ENCODE data around the gene PTPRH. TPM values are rescaled to one million over a fixed set of nuclear protein-coding genes. Genes with fewer than 3 reads are reported as not detected.
"Not testable (repeated sequence)": the region's sequence is repeated elsewhere in the genome, so short reads cannot be mapped to it uniquely, and the experiment has no call there.

PTPRH gene
- total and polyA plus RNA-seq, 7 experiments from 2014 or later, result 0.56 TPM; not detected in 6

DNA sequence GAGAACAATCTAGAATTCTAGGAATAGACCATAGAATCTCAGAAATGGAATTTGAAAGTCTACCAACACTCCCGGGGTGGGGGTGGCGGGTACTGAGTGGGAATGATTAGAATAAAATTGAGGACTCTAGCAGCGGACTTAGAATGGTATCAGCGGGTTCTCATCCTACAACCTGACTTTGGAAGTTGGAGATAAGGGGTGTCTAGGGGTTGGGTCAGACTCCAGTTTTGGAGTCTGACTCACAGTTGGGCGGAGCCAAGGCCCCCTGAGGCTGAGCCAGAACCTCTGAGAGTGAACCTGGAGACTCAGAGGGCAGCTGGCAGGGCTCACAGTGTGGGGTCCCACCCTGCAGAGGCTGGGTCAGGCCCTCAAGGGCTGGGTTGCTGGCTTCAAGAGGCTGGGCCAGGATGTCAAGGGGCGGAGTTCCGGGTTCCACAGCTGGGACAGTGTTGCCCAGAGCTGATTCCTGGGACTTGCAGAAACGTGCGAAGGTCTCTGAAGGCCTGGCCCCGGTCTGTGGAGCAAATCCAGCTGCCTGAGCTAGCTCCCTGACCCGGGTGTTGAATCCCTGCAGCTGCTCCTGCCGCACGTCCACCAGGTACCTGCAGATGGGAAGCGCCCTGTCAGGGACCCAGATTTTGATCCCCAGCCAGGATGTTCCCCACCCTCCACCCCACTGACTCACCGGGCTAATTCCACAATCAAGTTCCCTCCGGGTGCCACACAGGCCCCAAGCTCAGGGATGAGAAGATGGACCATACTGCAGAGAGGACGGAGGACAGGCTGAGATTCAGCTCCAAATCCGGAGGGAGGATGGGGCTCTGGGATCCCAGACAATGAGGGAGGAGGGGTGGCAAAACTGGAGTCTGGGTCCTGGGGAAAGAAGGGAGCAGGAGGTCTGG is 50.2 kb downstream of the PTPRH start:
- peaks cover 0 to 5% (median 0%) of the 10 kb centered on the region in 5 donors for H3K36me3 Mint-ChIP-seq
- intact Hi-C loops (cut with micrococcal nuclease), result no loop called here
- no peak overlapping the region for H3K4me3 Mint-ChIP-seq
- H3K27me3 Mint-ChIP-seq, result peaks cover 19 to 51% (median 44%) of the 10 kb centered on the region in 5 donors
- H3K9me3 Mint-ChIP-seq, result peaks cover 0 to 8% (median 0%) of the 10 kb centered on the region in 11 donors
- Histone ChIP-seq H3K36me3 (ENCODE audit: control insufficient read depth in 2 of 3, insufficient read depth in 3 of 3, low read length in 3 of 3) (no peaks in the 10 kb centered on the region), H3K9me3 (ENCODE audit: control insufficient read depth in 2 of 3, low read length in 3 of 3) (peaks cover 0 to 5% (median 0%) of the 10 kb centered on the region in 3 experiments), H3K27me3 (ENCODE audit: control insufficient read depth in 2 of 2, insufficient read depth in 2 of 2, low read length in 2 of 2) (peaks cover 0 to 10% of the 10 kb centered on the region in 2 donors), H3K27ac (ENCODE audit: low read depth, low read length) (no peak overlapping the region), H3K4me1 (ENCODE audit: control insufficient read depth in 2 of 2, insufficient read depth in 2 of 2, low read length in 2 of 2) (peaks cover 0 to 8% of the 10 kb centered on the region in 2 donors), H3K4me3 (ENCODE audit: low read length) (no peak overlapping the region)
- ChIA-PET CTCF (no interaction called here), POLR2A (no interaction called here)
- ATAC-seq (no peak), DNase-seq (no peak)
- no peak overlapping the region for H3K27ac Mint-ChIP-seq
- H3K4me1 Mint-ChIP-seq, result peaks cover 6 to 19% (median 13%) of the 10 kb centered on the region in 7 donors

DNA sequence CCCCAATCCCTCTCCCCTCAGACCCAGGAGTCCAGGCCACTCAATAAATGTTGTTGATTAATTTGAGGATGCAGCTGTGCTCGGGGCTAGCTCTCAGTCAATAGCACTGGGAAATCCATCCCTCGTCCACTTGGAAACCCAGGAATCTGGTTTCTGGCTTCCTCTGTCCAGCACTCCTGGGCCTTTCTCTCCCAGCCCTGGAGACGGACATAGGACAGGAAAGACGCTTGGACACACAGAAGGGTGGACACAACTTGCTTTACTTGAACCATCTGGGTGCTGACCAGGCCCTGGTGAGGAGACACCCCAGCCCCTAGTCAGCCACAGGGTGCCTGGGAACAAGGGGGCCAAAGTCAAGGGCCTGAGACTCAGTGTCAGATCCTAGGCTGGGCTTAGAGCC is 50.9 kb downstream of the PTPRH start:
- peaks cover 0 to 5% (median 0%) of the 10 kb centered on the region in 3 experiments for H3K9me3 ChIP-seq (ENCODE audit: control insufficient read depth in 2 of 3, low read length in 3 of 3)
- DNase-seq (no peak), ATAC-seq (no peak)
- Mint-ChIP-seq H3K36me3 (peaks cover 0 to 9% (median 2%) of the 10 kb centered on the region in 5 donors), H3K27me3 (peaks cover 13 to 48% (median 39%) of the 10 kb centered on the region in 5 donors), H3K4me3 (no peak overlapping the region), H3K9me3 (peaks cover 0 to 11% (median 2%) of the 10 kb centered on the region in 11 donors), H3K4me1 (peaks cover 12 to 24% (median 19%) of the 10 kb centered on the region in 7 donors), H3K27ac (no peak overlapping the region)
- no peaks in the 10 kb centered on the region for H3K36me3 ChIP-seq (ENCODE audit: control insufficient read depth in 2 of 3, insufficient read depth in 3 of 3, low read length in 3 of 3)
- peaks cover 0 to 10% of the 10 kb centered on the region in 2 donors for H3K27me3 ChIP-seq (ENCODE audit: control insufficient read depth in 2 of 2, insufficient read depth in 2 of 2, low read length in 2 of 2)
- ChIA-PET POLR2A (no interaction called here), CTCF (no interaction called here)
- peaks cover 0 to 12% of the 10 kb centered on the region in 2 donors for H3K4me1 ChIP-seq (ENCODE audit: control insufficient read depth in 2 of 2, insufficient read depth in 2 of 2, low read length in 2 of 2)
- H3K27ac ChIP-seq (ENCODE audit: low read depth, low read length), result no peak overlapping the region
- H3K4me3 ChIP-seq (ENCODE audit: low read length), result no peak overlapping the region
- intact Hi-C loops (cut with micrococcal nuclease), result no loop called here

DNA sequence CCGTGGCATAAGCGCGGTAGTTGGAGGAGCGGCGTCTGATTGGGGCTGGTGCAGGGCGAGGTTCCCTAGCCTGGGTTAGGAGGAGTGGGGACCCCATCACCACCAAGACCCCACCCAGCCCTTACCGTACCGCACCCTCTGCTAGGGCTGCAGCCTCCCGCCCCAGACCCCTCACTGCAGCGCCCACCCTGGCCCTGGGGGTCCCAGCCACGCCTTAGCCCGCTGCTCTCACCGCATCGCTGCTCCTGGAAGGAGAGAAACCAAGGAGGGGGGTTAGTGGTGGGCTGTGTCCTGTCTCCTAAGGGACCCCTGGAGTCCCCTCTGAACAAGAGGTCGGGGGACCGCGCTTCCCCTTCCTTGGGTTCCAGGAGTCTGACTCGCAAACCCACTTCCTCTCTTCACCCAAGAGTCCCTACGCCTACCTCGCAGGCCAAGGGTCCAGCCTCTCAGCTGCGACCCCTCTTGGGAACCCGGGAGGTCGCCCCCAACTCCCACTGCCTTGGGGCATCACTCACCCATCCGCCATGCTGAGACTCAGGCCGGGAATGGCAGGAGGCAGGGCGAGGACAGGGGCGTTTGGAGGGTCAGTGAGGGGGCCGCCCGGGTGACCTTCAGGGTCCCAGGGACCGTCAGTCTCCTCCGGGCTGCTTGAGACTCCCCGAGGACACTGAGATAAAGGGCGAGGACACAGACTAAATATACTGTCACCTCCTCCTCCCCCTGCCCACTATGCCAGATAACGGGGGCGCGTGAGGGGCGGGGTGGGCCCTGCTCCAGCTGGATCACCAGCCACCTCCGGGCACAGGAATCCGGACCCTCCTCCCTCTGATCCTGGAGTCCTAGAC is 52.0 kb downstream of the PTPRH start, which contains the start of gene TNNI3:
Gene TNNI3, minus strand, starts transcription at position 669 of the 845 bp plus-strand sequence. Its CDS starts 143 bp downstream, at position 526.
- peaks cover 0 to 10% of the 10 kb centered on the region in 2 donors for H3K27me3 ChIP-seq (ENCODE audit: control insufficient read depth in 2 of 2, insufficient read depth in 2 of 2, low read length in 2 of 2)
- Mint-ChIP-seq H3K4me3 (peak within 1 kb of the TSS in 5 of 10 donors; percentile 16 to 63 (median 39)), H3K27ac (no peak within 1 kb of the TSS), H3K27me3 (peaks cover 10 to 44% (median 34%) of the 10 kb centered on the region in 5 donors), H3K36me3 (peaks cover 0 to 9% (median 2%) of the 10 kb centered on the region in 5 donors), H3K9me3 (peaks cover under 1 to 13% (median 6%) of the 10 kb centered on the region in 11 donors), H3K4me1 (peaks cover 15 to 29% (median 25%) of the 10 kb centered on the region in 7 donors)
- H3K4me3 ChIP-seq (ENCODE audit: low read length), result no peak within 1 kb of the TSS
- POLR2A ChIA-PET, result no interaction called here
- no peaks in the 10 kb centered on the region for H3K36me3 ChIP-seq (ENCODE audit: control insufficient read depth in 2 of 3, insufficient read depth in 3 of 3, low read length in 3 of 3)
- H3K9me3 ChIP-seq (ENCODE audit: control insufficient read depth in 2 of 3, low read length in 3 of 3), result peaks cover 0 to 6% (median 0%) of the 10 kb centered on the region in 3 experiments
- no peak within 1 kb of the TSS for H3K27ac ChIP-seq (ENCODE audit: low read depth, low read length)
- intact Hi-C loops (cut with micrococcal nuclease), result no loop called here
- CTCF ChIA-PET, result no interaction called here
- H3K4me1 ChIP-seq (ENCODE audit: control insufficient read depth in 2 of 2, insufficient read depth in 2 of 2, low read length in 2 of 2), result peaks cover 0 to 12% of the 10 kb centered on the region in 2 donors
- DNase-seq (no peak), ATAC-seq (no peak)

DNA sequence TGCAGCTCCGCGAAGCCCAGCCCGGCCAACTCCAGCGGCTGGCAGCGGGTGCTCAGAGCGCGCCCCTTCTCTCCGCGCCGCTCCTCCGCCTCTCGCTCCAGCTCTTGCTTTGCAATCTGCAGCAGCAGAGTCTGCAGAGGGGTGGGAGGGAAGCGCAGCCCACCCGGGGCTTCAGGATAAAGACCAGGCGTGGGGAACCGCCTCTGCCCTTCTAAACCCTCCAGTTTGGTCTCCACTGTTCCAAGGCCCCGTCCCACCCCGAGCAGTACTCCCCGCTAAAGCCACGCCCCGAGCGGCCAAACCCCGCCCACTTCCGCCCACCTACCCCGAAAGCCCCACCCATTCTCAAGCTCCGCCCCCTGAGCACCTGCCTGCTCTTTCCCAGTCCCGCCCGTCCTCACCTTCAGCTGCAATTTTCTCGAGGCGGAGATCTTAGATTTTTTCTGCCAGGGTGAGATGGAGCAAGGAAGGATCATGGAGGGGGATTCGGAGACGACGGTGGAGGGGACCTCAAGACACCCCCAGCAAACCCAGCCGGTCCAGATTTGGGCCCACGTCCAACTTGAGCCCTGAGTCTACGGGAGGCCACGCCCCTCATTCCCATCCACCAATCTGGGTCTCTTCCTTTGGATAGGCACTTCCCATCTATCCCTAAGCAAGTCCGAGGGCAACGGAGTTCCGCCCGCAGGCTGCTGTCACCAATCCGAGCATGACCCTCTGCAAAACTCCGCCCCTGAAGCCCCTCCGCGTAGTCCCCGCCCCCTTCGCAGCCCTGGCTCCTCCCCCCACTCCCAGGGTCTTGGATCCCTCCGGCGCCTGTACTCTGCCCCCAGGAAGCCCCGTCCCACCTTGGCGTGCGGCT is 52.9 kb downstream of the PTPRH start:
- H3K27ac ChIP-seq (ENCODE audit: low read depth, low read length), result no peak overlapping the region
- ChIA-PET POLR2A (no interaction called here), CTCF (no interaction called here)
- no peak overlapping the region for H3K4me3 ChIP-seq (ENCODE audit: low read length)
- DNase-seq (no peak), ATAC-seq (no peak)
- no peak overlapping the region for H3K27ac Mint-ChIP-seq
- H3K4me1 ChIP-seq (ENCODE audit: control insufficient read depth in 2 of 2, insufficient read depth in 2 of 2, low read length in 2 of 2), result peaks cover 0 to 12% of the 10 kb centered on the region in 2 donors
- H3K9me3 ChIP-seq (ENCODE audit: control insufficient read depth in 2 of 3, low read length in 3 of 3), result peaks cover 0 to 14% (median 8%) of the 10 kb centered on the region in 3 experiments
- H3K36me3 ChIP-seq (ENCODE audit: control insufficient read depth in 2 of 3, insufficient read depth in 3 of 3, low read length in 3 of 3), result no peaks in the 10 kb centered on the region
- peaks cover 0 to 10% of the 10 kb centered on the region in 2 donors for H3K27me3 ChIP-seq (ENCODE audit: control insufficient read depth in 2 of 2, insufficient read depth in 2 of 2, low read length in 2 of 2)
- peaks cover 2 to 20% (median 12%) of the 10 kb centered on the region in 11 donors for H3K9me3 Mint-ChIP-seq
- intact Hi-C loops (cut with micrococcal nuclease), result no loop called here
- H3K36me3 Mint-ChIP-seq, result peaks cover 0 to 9% (median 7%) of the 10 kb centered on the region in 5 donors
- H3K4me1 Mint-ChIP-seq, result peaks cover 15 to 38% (median 31%) of the 10 kb centered on the region in 7 donors
- H3K27me3 Mint-ChIP-seq, result peaks cover 8 to 41% (median 32%) of the 10 kb centered on the region in 5 donors
- H3K4me3 Mint-ChIP-seq, result peak overlapping the region in 9 of 10 donors; percentile 9 to 63 (median 27)

DNA sequence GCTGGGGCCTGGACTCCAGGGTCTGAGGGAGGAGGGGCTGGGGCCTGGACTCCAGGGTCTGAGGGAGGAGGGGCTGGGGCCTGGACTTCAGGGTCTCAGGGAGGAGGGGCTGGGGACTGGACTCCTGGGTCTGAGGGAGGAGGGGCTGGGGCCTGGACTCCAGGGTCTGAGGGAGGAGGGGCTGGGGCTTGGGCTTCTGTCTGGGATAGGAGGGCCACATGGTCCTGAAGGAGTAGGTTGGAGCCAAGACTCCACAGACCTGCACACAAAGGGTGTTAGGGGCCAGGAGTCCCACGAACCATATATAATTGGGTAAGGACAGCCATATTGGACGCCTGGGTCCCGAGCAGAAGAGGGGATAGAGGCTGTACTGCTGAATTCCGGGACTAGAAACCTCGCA is 53.5 kb downstream of the PTPRH start:
- ATAC-seq; H3K27me3 ChIP-seq (ENCODE audit: control insufficient read depth in 2 of 2, insufficient read depth in 2 of 2, low read length in 2 of 2); intact Hi-C loops (cut with micrococcal nuclease); H3K27ac Mint-ChIP-seq; H3K4me3 ChIP-seq (ENCODE audit: low read length); H3K36me3 ChIP-seq (ENCODE audit: control insufficient read depth in 2 of 3, insufficient read depth in 3 of 3, low read length in 3 of 3); H3K36me3 Mint-ChIP-seq; POLR2A ChIA-PET; H3K27ac ChIP-seq (ENCODE audit: low read depth, low read length); CTCF ChIA-PET; DNase-seq: not testable (repeated sequence)
- peak overlapping the region in 3 of 10 donors; percentile 9 to 53 (median 41) for H3K4me3 Mint-ChIP-seq
- peaks cover 0 to 17% (median 10%) of the 10 kb centered on the region in 3 experiments for H3K9me3 ChIP-seq (ENCODE audit: control insufficient read depth in 2 of 3, low read length in 3 of 3)
- H3K4me1 ChIP-seq (ENCODE audit: control insufficient read depth in 2 of 2, insufficient read depth in 2 of 2, low read length in 2 of 2), result peaks cover 0 to 12% of the 10 kb centered on the region in 2 donors
- peaks cover 15 to 40% (median 31%) of the 10 kb centered on the region in 7 donors for H3K4me1 Mint-ChIP-seq
- H3K9me3 Mint-ChIP-seq, result peaks cover 3 to 24% (median 14%) of the 10 kb centered on the region in 11 donors
- H3K27me3 Mint-ChIP-seq, result peaks cover 8 to 41% (median 32%) of the 10 kb centered on the region in 5 donors

Data from naive thymus-derived CD4-positive, alpha-beta T cell (primary cell).